Fibroblast of lung (primary cell): ENCODE measurements around the gene LSM7. TPM values are rescaled to one million over a fixed set of nuclear protein-coding genes. Genes with fewer than 3 reads are reported as not detected.

ENCODE experiments used
- DNase-seq, 2 donors: peaks; one replicate each; pipeline versions ENCODE4 v3.0.0 to v3.0.0-alpha.2; 2010; ENCODE audit warnings: low read depth in 2 of 2
- H2AFZ ChIP-seq: 2 replicates; pipeline ENCODE4 v1.5.1; 2012; ENCODE audit warnings: low read length, control low read depth, inconsistent platforms
- H3K27ac ChIP-seq: 2 replicates; pipeline ENCODE4 v1.5.1; 2011; ENCODE audit warnings: low read length, control low read depth; ENCODE audit not compliant: insufficient read depth
- H3K27me3 ChIP-seq: 2 replicates; pipeline ENCODE4 v1.5.1; 2011; ENCODE audit warnings: mild to moderate bottlenecking, low read length; ENCODE audit not compliant: control insufficient read depth, insufficient read depth
- H3K36me3 ChIP-seq: 2 replicates; pipeline ENCODE4 v1.5.1; 2011; ENCODE audit warnings: low read length; ENCODE audit not compliant: control insufficient read depth, insufficient read depth
- H3K4me1 ChIP-seq: 2 replicates; pipeline ENCODE4 v1.5.1; 2011; ENCODE audit warnings: low read length; ENCODE audit not compliant: control insufficient read depth, insufficient read depth; ENCODE audit errors: extremely low read depth
- H3K4me2 ChIP-seq: 2 replicates; pipeline ENCODE4 v1.5.1; 2011; ENCODE audit warnings: low read length, control low read depth; ENCODE audit not compliant: insufficient read depth; ENCODE audit errors: extremely low read depth
- H3K4me3 ChIP-seq, 4 experiments: fragments of 200-600 bp in 1 of 4; sonication (generic) in 1 of 4; replicated peaks in 1 of 4; 2 replicates each; pipeline ENCODE4 v1.5.1; 2011 to 2016; ENCODE audit warnings: low read length in 4 of 4, low read depth in 3 of 4, mild to moderate bottlenecking in 3 of 4, control low read depth in 2 of 4, inconsistent platforms in 1 of 4, mixed read lengths in 1 of 4; ENCODE audit not compliant: insufficient read depth in 1 of 4; ENCODE audit errors: control extremely low read depth in 1 of 4
- H3K79me2 ChIP-seq: 2 replicates; pipeline ENCODE4 v1.5.1; 2012; ENCODE audit warnings: mild to moderate bottlenecking, low read length, inconsistent platforms; ENCODE audit not compliant: control insufficient read depth, insufficient read depth
- H3K9ac ChIP-seq: 2 replicates; pipeline ENCODE4 v1.5.1; 2011; ENCODE audit warnings: mild to moderate bottlenecking, low read length, control low read depth; ENCODE audit not compliant: insufficient read depth
- H3K9me3 ChIP-seq: 2 replicates; pipeline ENCODE4 v1.5.1; 2012; ENCODE audit warnings: low read depth, low read length; ENCODE audit not compliant: control insufficient read depth, insufficient read depth
- H4K20me1 ChIP-seq: 2 replicates; pipeline ENCODE4 v1.5.1; 2011; ENCODE audit warnings: low read length; ENCODE audit not compliant: control insufficient read depth, insufficient read depth; ENCODE audit errors: extremely low read depth
- CTCF ChIP-seq, 2 donors: IDR thresholded peaks in 1 of 2; conservative IDR thresholded peaks in 1 of 2; 1 replicate in 1 of 2; 2 replicates in 1 of 2; pipeline ENCODE4 v1.5.1; 2011 to 2012; ENCODE audit warnings: low read length in 2 of 2, control low read depth in 1 of 2, inconsistent platforms in 1 of 2, low read depth in 1 of 2, mild to moderate bottlenecking in 1 of 2
- EZH2 ChIP-seq: IDR thresholded peaks from 2 replicates; pipeline ENCODE4 v1.5.1; 2012; ENCODE audit warnings: low read length, control low read depth, mild to moderate bottlenecking; ENCODE audit errors: missing control alignments
- polyA plus RNA-seq, 2 donors: library from polyadenylated mRNA; depleted of rRNA in 1 of 2; stranded (reverse) in 1 of 2; unstranded in 1 of 2; fragments of >200 nt; gene quantifications; 2 replicates each; pipeline ENCODE4 v1.2.1, GENCODE V29; 2011 to 2012; ENCODE audit warnings: missing spikeins in 1 of 2
- total RNA-seq: library from RNA; depleted of rRNA; stranded (reverse); fragments of >200 nt; gene quantifications from 2 replicates; pipeline ENCODE4 v1.2.1, GENCODE V29; 2014

LSM7 gene
- total and polyA plus RNA-seq, 2 donors (not counting 1 experiment from before 2014, with no cell fraction given): 43.1 to 182 TPM

GRCh38 chr19:2371656-2372055, 43.3 kb upstream of the LSM7 start:
- no peak overlapping the region for H3K27ac ChIP-seq
- H3K9ac ChIP-seq: no peak overlapping the region
- no peak overlapping the region for H3K4me3 ChIP-seq
- H3K79me2 ChIP-seq: no peaks in the 10 kb centered on the region
- no peaks in the 10 kb centered on the region for H3K9me3 ChIP-seq
- no peaks in the 10 kb centered on the region for H3K36me3 ChIP-seq
- H3K4me2 ChIP-seq: no peak overlapping the region
- no peaks in the 10 kb centered on the region for H4K20me1 ChIP-seq
- no peak overlapping the region for H2AFZ ChIP-seq
- no peaks in the 10 kb centered on the region for H3K4me1 ChIP-seq
- TF ChIP-seq EZH2: no peak
- no peak for TF ChIP-seq CTCF (conservative IDR thresholded peaks at IDR 0.05 in 1 of 2, IDR thresholded peaks at IDR 0.05 in 1 of 2; ENCODE audit: low read depth in 1 of 2, low read length in 2 of 2)
- H3K27me3 ChIP-seq: no peaks in the 10 kb centered on the region
- DNase-seq: no peak

- DNase-seq: no peak
- H3K27me3 ChIP-seq: peaks cover 4% of the 10 kb centered on the region
- no peaks in the 10 kb centered on the region for H3K79me2 ChIP-seq
- H3K4me2 ChIP-seq: no peak overlapping the region
- H3K4me1 ChIP-seq: no peaks in the 10 kb centered on the region
- H4K20me1 ChIP-seq: no peaks in the 10 kb centered on the region
- H3K4me3 ChIP-seq: no peak overlapping the region
- H3K9me3 ChIP-seq: no peaks in the 10 kb centered on the region
- TF ChIP-seq CTCF (conservative IDR thresholded peaks at IDR 0.05 in 1 of 2, IDR thresholded peaks at IDR 0.05 in 1 of 2; ENCODE audit: low read depth in 1 of 2, low read length in 2 of 2) (no peak), EZH2 (no peak)
- H3K36me3 ChIP-seq: no peaks in the 10 kb centered on the region
- H3K9ac ChIP-seq: no peak overlapping the region
- H3K27ac ChIP-seq: no peak overlapping the region
- no peak overlapping the region for H2AFZ ChIP-seq
Observed at GRCh38 chr19:2365201-2365970, 37.0 kb upstream of the LSM7 start.

GRCh38 chr19:2363419-2363818, 35.0 kb upstream of the LSM7 start:
- Histone ChIP-seq H3K27ac (no peak overlapping the region), H3K4me1 (no peaks in the 10 kb centered on the region), H3K4me3 (no peak overlapping the region), H3K9ac (no peak overlapping the region), H2AFZ (no peak overlapping the region), H3K27me3 (peaks cover 8% of the 10 kb centered on the region), H4K20me1 (no peaks in the 10 kb centered on the region), H3K36me3 (no peaks in the 10 kb centered on the region), H3K79me2 (no peaks in the 10 kb centered on the region), H3K9me3 (no peaks in the 10 kb centered on the region), H3K4me2 (no peak overlapping the region)
- TF ChIP-seq CTCF (conservative IDR thresholded peaks at IDR 0.05 in 1 of 2, IDR thresholded peaks at IDR 0.05 in 1 of 2; ENCODE audit: low read depth in 1 of 2, low read length in 2 of 2) (no peak), EZH2 (no peak)
- DNase-seq: no peak
